HEK293T (cell line): ENCODE data around the gene CD37.

ENCODE experiments used
- ARNT ChIP-seq: fragments of 450-650 bp; IDR thresholded peaks from 2 replicates; pipeline ENCODE4 v1.6.1; 2017; ENCODE audit warnings: mild to moderate bottlenecking
- FOXA1 ChIP-seq: fragments of 450-650 bp; IDR thresholded peaks from 2 replicates; pipeline ENCODE4 v1.6.1; 2016; ENCODE audit warnings: mild to moderate bottlenecking
- FOXM1 ChIP-seq: fragments of 450-650 bp; IDR thresholded peaks from 2 replicates; pipeline ENCODE4 v1.6.1; 2017; ENCODE audit warnings: mild to moderate bottlenecking, borderline replicate concordance
- L3MBTL2 ChIP-seq: fragments of 450-650 bp; conservative IDR thresholded peaks from 2 replicates; pipeline ENCODE4 v1.6.1; 2016; ENCODE audit warnings: mild to moderate bottlenecking
- NFRKB ChIP-seq: fragments of 450-650 bp; IDR thresholded peaks from 2 replicates; pipeline ENCODE4 v1.6.1; 2016; ENCODE audit warnings: mild to moderate bottlenecking, moderate library complexity
- SP1 ChIP-seq: fragments of 450-650 bp; IDR thresholded peaks from 2 replicates; pipeline ENCODE4 v1.6.1; 2017
- TARDBP ChIP-seq: fragments of 450-650 bp; IDR thresholded peaks from 2 replicates; pipeline ENCODE4 v1.6.1; 2016
- TF ChIP-seq, protein P1 (sequence below): fragments of 450-650 bp; IDR thresholded peaks from 2 replicates; pipeline ENCODE4 v1.6.1; 2016

DNA sequence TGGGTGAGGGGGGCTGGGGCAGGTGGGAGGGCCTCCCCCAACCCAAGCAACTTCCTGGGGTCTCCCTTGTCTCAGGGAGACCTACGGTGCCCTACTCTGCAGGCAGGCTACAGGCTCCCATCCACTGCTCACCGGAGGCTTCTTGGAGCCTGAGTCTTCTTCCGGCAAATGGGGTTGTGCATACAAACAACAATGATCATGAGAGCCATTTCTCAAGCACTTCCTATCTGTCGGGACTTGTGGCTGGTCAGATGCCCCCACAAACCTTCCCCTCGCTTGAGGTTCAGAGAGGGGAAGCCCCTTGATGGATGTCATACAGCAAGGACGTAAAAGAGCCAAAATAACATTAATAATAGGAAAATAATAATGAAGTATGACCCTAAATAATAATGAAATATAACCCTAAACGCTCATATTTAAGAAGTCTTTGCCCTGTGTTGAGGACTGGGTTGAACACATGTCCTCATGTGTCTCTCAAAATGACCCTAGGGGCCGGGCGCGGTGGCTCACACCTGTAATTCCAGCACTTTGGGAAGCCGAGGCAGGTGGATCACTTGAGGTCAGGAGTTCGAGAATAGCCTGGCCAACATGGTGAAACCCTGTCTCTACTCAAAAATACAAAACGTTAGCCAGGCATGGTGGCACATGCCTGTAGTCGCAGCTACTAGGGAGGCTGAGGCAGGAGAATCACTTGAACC, 727 bp downstream of the CD37 start:
- TF ChIP-seq SP1 (no peak), TARDBP (no peak), FOXA1 (no peak), L3MBTL2 (no peak), FOXM1 (no peak), ARNT (no peak), NFRKB (no peak)
- TF ChIP-seq, protein P1, sequence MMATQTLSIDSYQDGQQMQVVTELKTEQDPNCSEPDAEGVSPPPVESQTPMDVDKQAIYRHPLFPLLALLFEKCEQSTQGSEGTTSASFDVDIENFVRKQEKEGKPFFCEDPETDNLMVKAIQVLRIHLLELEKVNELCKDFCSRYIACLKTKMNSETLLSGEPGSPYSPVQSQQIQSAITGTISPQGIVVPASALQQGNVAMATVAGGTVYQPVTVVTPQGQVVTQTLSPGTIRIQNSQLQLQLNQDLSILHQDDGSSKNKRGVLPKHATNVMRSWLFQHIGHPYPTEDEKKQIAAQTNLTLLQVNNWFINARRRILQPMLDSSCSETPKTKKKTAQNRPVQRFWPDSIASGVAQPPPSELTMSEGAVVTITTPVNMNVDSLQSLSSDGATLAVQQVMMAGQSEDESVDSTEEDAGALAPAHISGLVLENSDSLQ: no peak
